Gastrocnemius medialis (tissue), 4 donors: Measurements from ENCODE around the gene ATF7IP2. TPM values are rescaled to one million over a fixed set of nuclear protein-coding genes. Genes with fewer than 3 reads are reported as not detected.
"Not testable (repeated sequence)": the region's sequence is repeated elsewhere in the genome, so short reads cannot be mapped to it uniquely, and the experiment has no call there.

Experiments
- ATAC-seq, 2 donors: fragments of 150-250 bp; one replicate each; pipeline ENCODE4 v1.9.1; 2016
- DNase-seq, 2 donors: peaks; one replicate each; pipeline ENCODE4 v3.0.0-alpha.2; 2019
- H3K27ac ChIP-seq, 4 donors: fragments of 200-600 bp; sonication (generic); 1 replicate in 1 of 4; 2 replicates in 3 of 4; pipeline ENCODE4 v1.5.1; 2016 to 2018; ENCODE audit warnings: mild to moderate bottlenecking in 2 of 4, moderate library complexity in 1 of 4
- H3K27me3 ChIP-seq, 3 donors: fragments of 200-600 bp; sonication (generic) in 2 of 3; 1 replicate in 1 of 3; 2 replicates in 2 of 3; pipeline versions ENCODE4 v1.5.1 to v1.6.0; 2016 to 2019; ENCODE audit warnings: mild to moderate bottlenecking in 1 of 3, moderate library complexity in 1 of 3
- H3K36me3 ChIP-seq, 2 donors: fragments of 200-600 bp; sonication (generic) in 1 of 2; one replicate each; pipeline ENCODE4 v1.5.1; 2017 to 2018
- H3K4me1 ChIP-seq, 2 donors: fragments of 200-600 bp; sonication (generic) in 1 of 2; one replicate each; pipeline ENCODE4 v1.5.1; 2016 to 2017; ENCODE audit warnings: mild to moderate bottlenecking in 2 of 2
- H3K4me3 ChIP-seq, 4 donors: fragments of 200-600 bp; sonication (generic) in 3 of 4; 1 replicate in 1 of 4; 2 replicates in 3 of 4; pipeline ENCODE4 v1.5.1; 2016 to 2019; ENCODE audit warnings: mild to moderate bottlenecking in 2 of 4
- H3K9me3 ChIP-seq, 3 donors: fragments of 200-600 bp; sonication (generic) in 2 of 3; 1 replicate in 1 of 3; 2 replicates in 2 of 3; pipeline ENCODE4 v1.5.1; 2016 to 2019
- CTCF ChIP-seq, 5 experiments: fragments of 450-650 bp in 3 of 5; fragments of 200-600 bp in 2 of 5; sonication (generic) in 2 of 5; IDR thresholded peaks in 4 of 5; conservative IDR thresholded peaks in 1 of 5; 1 replicate in 4 of 5; 2 replicates in 1 of 5; pipeline ENCODE4 v1.5.1; 2016 to 2019; ENCODE audit warnings: antibody characterized with exemption in 5 of 5, mild to moderate bottlenecking in 3 of 5, moderate library complexity in 3 of 5
- POLR2A ChIP-seq, 2 donors: fragments of 450-650 bp; IDR thresholded peaks; one replicate each; pipeline ENCODE4 v1.6.1; 2017; ENCODE audit warnings: antibody characterized with exemption in 2 of 2, mild to moderate bottlenecking in 2 of 2, moderate library complexity in 2 of 2
- in situ Hi-C, 4 donors: fragments of 200-750 bp; cut with MboI; loops; one replicate each; pipeline versions ENCODE4 v1.15.0 to v1.8.0; 2017; ENCODE audit warnings: low sequenced_read_pairs in 4 of 4
- intact Hi-C: fragments of 100-400 bp; cut with DNase I; formaldehyde crosslinking; loops from one replicate; pipeline ENCODE4 v1.15.1; 2023; ENCODE audit warnings: low total_unique reads
- total RNA-seq, 4 donors: library from RNA; depleted of rRNA; stranded (reverse); fragments of >200 nt; gene quantifications; one replicate each; pipeline versions ENCODE4 v1.1.0 to v1.2.3, GENCODE V29; 2016

ATF7IP2 gene
- total RNA-seq, 4 donors from 2014 or later = 0.73 to 2.5 (median 1.3) TPM

- DNase-seq = no peak
- no peaks in the 10 kb centered on the region for H3K36me3 ChIP-seq
- intact Hi-C loops = no loop called here
- no peak overlapping the region for H3K4me3 ChIP-seq
- TF ChIP-seq CTCF (IDR thresholded peaks at IDR 0.05 in 4 of 5, conservative IDR thresholded peaks at IDR 0.05 in 1 of 5) (no peak), POLR2A (IDR thresholded peaks at IDR 0.05) (no peak)
- no peaks in the 10 kb centered on the region for H3K27me3 ChIP-seq
- in situ Hi-C loops = no loop called here
- ATAC-seq = no peak
- H3K4me1 ChIP-seq = no peaks in the 10 kb centered on the region
- H3K9me3 ChIP-seq = peaks cover 0 to 13% (median 6%) of the 10 kb centered on the region in 3 donors
- no peak overlapping the region for H3K27ac ChIP-seq
These were observed 61.4 kb downstream of the ATF7IP2 start for GRCh38 chr16:10447289-10447688.

GRCh38 chr16:10452208-10453158 lies 66.6 kb downstream of the ATF7IP2 start:
- H3K4me3 ChIP-seq, DNase-seq, in situ Hi-C loops, ATAC-seq, H3K27me3 ChIP-seq, H3K4me1 ChIP-seq, intact Hi-C loops, H3K27ac ChIP-seq, H3K36me3 ChIP-seq: not testable (repeated sequence)
- peaks cover 0 to 12% (median 2%) of the 10 kb centered on the region in 3 donors for H3K9me3 ChIP-seq

GRCh38 chr16:10453159-10453510 lies 67.3 kb downstream of the ATF7IP2 start:
- in situ Hi-C loops = no loop called here
- H3K36me3 ChIP-seq = no peaks in the 10 kb centered on the region
- no peak overlapping the region for H3K4me3 ChIP-seq
- intact Hi-C loops = no loop called here
- DNase-seq = no peak
- H3K4me1 ChIP-seq = no peaks in the 10 kb centered on the region
- H3K27me3 ChIP-seq = no peaks in the 10 kb centered on the region
- H3K9me3 ChIP-seq = peaks cover 0 to 6% (median 0%) of the 10 kb centered on the region in 3 donors
- H3K27ac ChIP-seq = no peak overlapping the region
- no peak for ATAC-seq
- TF ChIP-seq CTCF (IDR thresholded peaks at IDR 0.05 in 4 of 5, conservative IDR thresholded peaks at IDR 0.05 in 1 of 5) = no peak
- no peak for TF ChIP-seq POLR2A (IDR thresholded peaks at IDR 0.05)

- intact Hi-C loops = no loop called here
- H3K4me3 ChIP-seq = no peak overlapping the region
- H3K4me1 ChIP-seq = no peaks in the 10 kb centered on the region
- ATAC-seq (no peak), DNase-seq (no peak)
- no peaks in the 10 kb centered on the region for H3K36me3 ChIP-seq
- no peaks in the 10 kb centered on the region for H3K27me3 ChIP-seq
- no peaks in the 10 kb centered on the region for H3K9me3 ChIP-seq
- in situ Hi-C loops = no loop called here
- no peak overlapping the region for H3K27ac ChIP-seq
- TF ChIP-seq POLR2A (IDR thresholded peaks at IDR 0.05) (no peak), CTCF (IDR thresholded peaks at IDR 0.05 in 4 of 5, conservative IDR thresholded peaks at IDR 0.05 in 1 of 5) (no peak)
These were observed 80.0 kb downstream of the ATF7IP2 start for GRCh38 chr16:10465821-10466220.

- DNase-seq = no peak
- no peak overlapping the region for H3K4me3 ChIP-seq
- in situ Hi-C loops = no loop called here
- no peaks in the 10 kb centered on the region for H3K4me1 ChIP-seq
- ATAC-seq = no peak
- no peaks in the 10 kb centered on the region for H3K9me3 ChIP-seq
- no peak overlapping the region for H3K27ac ChIP-seq
- TF ChIP-seq CTCF (IDR thresholded peaks at IDR 0.05 in 4 of 5, conservative IDR thresholded peaks at IDR 0.05 in 1 of 5) (no peak), POLR2A (IDR thresholded peaks at IDR 0.05) (no peak)
- intact Hi-C loops = no loop called here
- no peaks in the 10 kb centered on the region for H3K27me3 ChIP-seq
- no peaks in the 10 kb centered on the region for H3K36me3 ChIP-seq
These were observed 80.5 kb downstream of the ATF7IP2 start for GRCh38 chr16:10466313-10466712.
